Fibroblast of pulmonary artery (primary cell): Measurements from ENCODE around the gene ARID4B.
"Not testable (repeated sequence)": the region's sequence is repeated elsewhere in the genome, so short reads cannot be mapped to it uniquely, and the experiment has no call there.

Source experiments
- DNase-seq: peaks from one replicate; pipeline ENCODE4 v3.0.0-alpha.2; 2010; ENCODE audit warnings: low read depth
- H3K4me3 ChIP-seq: replicated peaks from 2 replicates; pipeline ENCODE4 v1.5.1; 2011; ENCODE audit warnings: low read depth, mild to moderate bottlenecking, control low read depth, low read length, moderate library complexity
- TF ChIP-seq, protein P1 (sequence below): IDR thresholded peaks from 2 replicates; pipeline ENCODE4 v1.5.1; 2011; ENCODE audit warnings: mild to moderate bottlenecking, control low read depth, low read length, inconsistent platforms; ENCODE audit errors: missing control alignments

Gene ARID4B

GRCh38 chr1:235327559-235328270 is at the start of gene ARID4B:
Gene ARID4B, minus strand, starts transcription at chr1:235328179. Its CDS starts 1,260 bp downstream, at chr1:235326919.
- no peak for DNase-seq

DNA sequence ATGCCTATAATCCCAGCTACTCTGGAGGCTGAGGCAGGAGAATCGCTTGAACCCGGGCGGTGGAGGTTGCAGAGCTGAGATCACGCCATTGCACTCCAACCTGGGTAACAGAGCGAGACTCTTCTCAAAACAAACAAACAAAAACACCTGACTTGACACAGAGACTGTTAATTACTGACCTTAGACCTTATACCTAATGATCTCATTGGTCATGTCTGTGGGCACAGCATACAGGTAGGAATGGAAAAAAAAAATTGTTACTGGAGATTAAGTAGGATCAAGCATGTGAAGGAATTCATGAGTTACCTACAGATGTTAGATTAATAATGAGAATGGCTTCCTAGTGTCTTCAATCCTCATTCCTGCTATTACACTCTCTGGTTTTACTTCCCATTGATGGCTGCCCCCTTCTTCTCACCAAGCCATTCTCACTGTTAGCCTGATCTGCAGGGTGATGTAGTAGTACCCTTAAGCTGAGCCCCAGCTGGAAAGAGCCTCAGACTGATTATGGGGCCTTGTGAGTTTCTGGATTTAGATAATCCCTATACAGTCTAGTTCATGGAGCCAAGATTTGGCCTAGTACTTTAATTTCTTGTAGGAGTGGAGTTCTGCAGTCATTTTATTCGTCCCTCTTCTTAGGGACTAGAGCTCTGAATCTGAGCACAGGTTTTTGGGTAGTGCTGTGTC is 48.1 kb upstream of the ARID4B start:
- no peak overlapping the region for H3K4me3 ChIP-seq
- TF ChIP-seq, protein P1, sequence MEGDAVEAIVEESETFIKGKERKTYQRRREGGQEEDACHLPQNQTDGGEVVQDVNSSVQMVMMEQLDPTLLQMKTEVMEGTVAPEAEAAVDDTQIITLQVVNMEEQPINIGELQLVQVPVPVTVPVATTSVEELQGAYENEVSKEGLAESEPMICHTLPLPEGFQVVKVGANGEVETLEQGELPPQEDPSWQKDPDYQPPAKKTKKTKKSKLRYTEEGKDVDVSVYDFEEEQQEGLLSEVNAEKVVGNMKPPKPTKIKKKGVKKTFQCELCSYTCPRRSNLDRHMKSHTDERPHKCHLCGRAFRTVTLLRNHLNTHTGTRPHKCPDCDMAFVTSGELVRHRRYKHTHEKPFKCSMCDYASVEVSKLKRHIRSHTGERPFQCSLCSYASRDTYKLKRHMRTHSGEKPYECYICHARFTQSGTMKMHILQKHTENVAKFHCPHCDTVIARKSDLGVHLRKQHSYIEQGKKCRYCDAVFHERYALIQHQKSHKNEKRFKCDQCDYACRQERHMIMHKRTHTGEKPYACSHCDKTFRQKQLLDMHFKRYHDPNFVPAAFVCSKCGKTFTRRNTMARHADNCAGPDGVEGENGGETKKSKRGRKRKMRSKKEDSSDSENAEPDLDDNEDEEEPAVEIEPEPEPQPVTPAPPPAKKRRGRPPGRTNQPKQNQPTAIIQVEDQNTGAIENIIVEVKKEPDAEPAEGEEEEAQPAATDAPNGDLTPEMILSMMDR, result no peak
- no peak for DNase-seq

More at GRCh38 chr1:235327559-235328270, at the start of gene ARID4B:
- H3K4me3 ChIP-seq, result peak within 1 kb of the TSS; percentile 94
- TF ChIP-seq, protein P1, result no peak

DNA sequence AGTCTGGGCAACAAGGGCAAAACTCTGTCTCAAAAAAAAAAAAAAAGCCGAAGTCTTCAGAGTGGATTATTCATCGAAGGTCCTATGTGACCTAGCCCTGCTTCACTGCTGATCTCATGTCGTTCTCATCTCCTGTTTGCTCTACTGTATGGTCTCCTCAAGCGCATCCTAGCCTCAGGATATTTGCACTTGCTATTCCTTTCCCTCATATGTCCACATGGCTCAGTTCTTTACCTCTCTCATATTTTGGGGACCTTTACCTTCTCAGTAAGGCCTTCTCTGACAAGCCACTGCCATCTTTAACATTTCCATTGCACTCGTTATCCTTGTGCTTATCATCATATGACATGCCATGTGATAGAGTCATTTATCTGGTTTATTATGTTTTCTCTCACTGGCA is 41.8 kb upstream of the ARID4B start:
- no peak overlapping the region for H3K4me3 ChIP-seq
- no peak for DNase-seq
- TF ChIP-seq, protein P1, result no peak

GRCh38 chr1:235368428-235368827 is 40.4 kb upstream of the ARID4B start:
- H3K4me3 ChIP-seq, result peak overlapping the region; percentile 89

DNA sequence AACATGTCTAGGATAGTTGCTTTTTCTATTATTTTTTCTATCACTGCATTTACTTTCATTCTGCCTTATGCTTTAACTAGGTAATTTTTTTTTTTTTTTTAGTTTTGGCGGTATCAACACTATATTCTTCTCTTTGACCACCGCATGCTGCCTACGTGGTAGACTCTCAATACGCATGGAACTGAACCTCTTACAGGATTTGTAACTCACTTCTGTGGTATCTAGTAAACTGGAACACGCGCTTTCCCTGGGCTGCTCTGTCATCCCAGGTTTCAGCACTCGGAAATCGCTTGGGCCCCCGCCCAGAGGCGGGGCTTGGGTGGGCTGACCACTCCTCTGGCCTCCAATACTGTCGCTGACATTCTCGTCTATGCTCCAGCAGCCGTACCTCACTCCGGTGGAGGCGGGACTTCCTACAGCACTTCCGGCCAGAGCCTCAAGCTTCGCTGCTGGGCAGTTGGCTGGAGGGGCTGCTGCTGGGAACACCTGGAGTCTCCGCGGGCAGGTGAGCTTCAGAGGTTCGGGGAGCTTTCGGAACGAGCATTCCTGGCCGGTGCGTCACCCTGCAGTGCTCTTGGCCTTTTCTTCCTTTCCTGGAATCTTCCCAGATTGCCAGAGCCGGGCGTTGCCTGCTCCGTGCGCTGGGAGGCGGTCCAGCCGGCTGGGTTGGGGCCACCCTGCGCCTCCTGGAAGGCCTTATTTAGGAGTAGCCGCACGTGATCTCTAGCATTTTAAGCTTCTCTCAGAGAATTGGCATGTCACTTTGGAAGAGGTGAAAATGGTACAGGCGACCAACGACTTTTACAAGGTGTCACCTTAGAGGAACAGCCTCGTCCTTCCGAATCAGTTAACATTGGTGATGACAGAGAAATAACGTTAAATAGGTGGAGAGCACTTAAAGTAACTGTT is 39.3 kb upstream of the ARID4B start, which contains the start of gene TBCE:
Gene TBCE (plus strand): TSS at position 428 of the 909 bp plus-strand sequence. CDS start 12,623 bp downstream, outside the sequence.
- peak; percentile 98 for DNase-seq
- TF ChIP-seq, protein P1, result no peak
- peak within 1 kb of the TSS; percentile 89 for H3K4me3 ChIP-seq

More at GRCh38 chr1:235368428-235368827, 40.4 kb upstream of the ARID4B start:
- TF ChIP-seq, protein P1, result no peak
- no peak for DNase-seq

- TF ChIP-seq, protein P1, result no peak
- no peak overlapping the region for H3K4me3 ChIP-seq
- DNase-seq, result no peak
Observed at GRCh38 chr1:235366286-235366685, 38.3 kb upstream of the ARID4B start.

DNA sequence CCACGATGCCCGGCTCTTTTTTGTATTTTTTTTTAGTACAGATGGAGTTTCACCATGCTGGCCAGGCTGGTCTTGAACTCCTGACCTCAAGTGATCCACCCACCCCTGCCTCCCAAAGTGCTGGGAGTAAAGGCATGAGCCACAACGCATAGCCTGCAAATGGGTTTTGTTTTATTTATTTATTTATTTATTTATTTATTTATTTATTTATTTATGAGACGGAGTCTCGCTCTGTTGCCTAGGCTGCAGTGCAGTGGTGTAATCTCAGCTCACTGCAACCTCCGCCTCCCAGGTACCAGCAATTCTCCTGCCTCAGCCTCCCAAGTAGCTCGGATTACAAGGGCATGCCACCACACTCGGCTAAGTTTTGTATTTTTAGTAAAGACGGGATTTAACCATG is 36.2 kb upstream of the ARID4B start:
- not testable (repeated sequence) for H3K4me3 ChIP-seq, DNase-seq
